Activated T-cell treated with anti-CD3 and anti-CD28 coated beads, Interleukin-2, amount 50 U/mL, for 72 hours (primary cell): ENCODE data around the gene RHOH. TPM values are rescaled to one million over a fixed set of nuclear protein-coding genes. Genes with fewer than 3 reads are reported as not detected.
A peak's percentile ranks its signal among the peaks of the same experiment; 100 is the strongest.

Experiments
- ATAC-seq, 2 donors: fragments of 150-1000 bp; cut with Tn5 transposase; replicated peaks in 1 of 2; 2 replicates each; pipeline ENCODE4 v1.10.0; 2021; ENCODE audit warnings: moderate library complexity in 2 of 2, mild to moderate bottlenecking in 1 of 2
- DNase-seq, 2 donors: peaks; one replicate each; pipeline ENCODE4 v3.0.0; 2021 to 2022; ENCODE audit warnings: mixed read lengths in 1 of 2
- H3K27ac Mint-ChIP-seq: one replicate; pipeline ENCODE4 v1.8.0; 2022; ENCODE audit warnings: mild to moderate bottlenecking, moderate library complexity, mixed read lengths
- H3K27me3 Mint-ChIP-seq: one replicate; pipeline ENCODE4 v1.8.0; 2022; ENCODE audit warnings: low read depth, mixed read lengths
- H3K36me3 Mint-ChIP-seq, 2 donors: one replicate each; pipeline ENCODE4 v1.8.0; 2022; ENCODE audit warnings: mixed read lengths in 2 of 2, mild to moderate bottlenecking in 1 of 2; ENCODE audit not compliant: insufficient read depth in 2 of 2
- H3K4me1 Mint-ChIP-seq: one replicate; pipeline ENCODE4 v1.8.0; 2022; ENCODE audit warnings: low read depth, mixed read lengths
- H3K4me3 Mint-ChIP-seq, 2 donors: one replicate each; pipeline ENCODE4 v1.8.0; 2022; ENCODE audit warnings: mild to moderate bottlenecking in 2 of 2, mixed read lengths in 2 of 2, moderate library complexity in 2 of 2
- H3K9me3 Mint-ChIP-seq, 2 donors: one replicate each; pipeline ENCODE4 v1.8.0; 2022; ENCODE audit warnings: mixed read lengths in 2 of 2
- total RNA-seq, 2 donors: library from RNA; stranded (reverse); gene quantifications; one replicate each; pipeline ENCODE4 v1.2.3, GENCODE V29; 2022

Gene RHOH
- total RNA-seq, 2 donors from 2014 or later, result 150 to 182 TPM

- peak overlapping the region; percentile 90 to 96 for H3K4me3 Mint-ChIP-seq
- peaks cover 50 to 54% of the 10 kb centered on the region in 2 donors for H3K36me3 Mint-ChIP-seq
- peaks cover 61% of the 10 kb centered on the region for H3K4me1 Mint-ChIP-seq
- H3K27me3 Mint-ChIP-seq, result no peaks in the 10 kb centered on the region
- peak overlapping the region; percentile 97 for H3K27ac Mint-ChIP-seq
- no peaks in the 10 kb centered on the region for H3K9me3 Mint-ChIP-seq
- no peak for DNase-seq
- ATAC-seq, result no peak
Observed at GRCh38 chr4:40201898-40202297, 5.1 kb downstream of the RHOH start.

GRCh38 chr4:40202474-40202873, 5.6 kb downstream of the RHOH start:
- Mint-ChIP-seq H3K4me1 (peaks cover 66% of the 10 kb centered on the region), H3K27ac (peak overlapping the region; percentile 97), H3K36me3 (peaks cover 50 to 54% of the 10 kb centered on the region in 2 donors), H3K9me3 (no peaks in the 10 kb centered on the region), H3K4me3 (peak overlapping the region; percentile 90 to 96), H3K27me3 (no peaks in the 10 kb centered on the region)
- ATAC-seq, result no peak
- no peak for DNase-seq

DNA sequence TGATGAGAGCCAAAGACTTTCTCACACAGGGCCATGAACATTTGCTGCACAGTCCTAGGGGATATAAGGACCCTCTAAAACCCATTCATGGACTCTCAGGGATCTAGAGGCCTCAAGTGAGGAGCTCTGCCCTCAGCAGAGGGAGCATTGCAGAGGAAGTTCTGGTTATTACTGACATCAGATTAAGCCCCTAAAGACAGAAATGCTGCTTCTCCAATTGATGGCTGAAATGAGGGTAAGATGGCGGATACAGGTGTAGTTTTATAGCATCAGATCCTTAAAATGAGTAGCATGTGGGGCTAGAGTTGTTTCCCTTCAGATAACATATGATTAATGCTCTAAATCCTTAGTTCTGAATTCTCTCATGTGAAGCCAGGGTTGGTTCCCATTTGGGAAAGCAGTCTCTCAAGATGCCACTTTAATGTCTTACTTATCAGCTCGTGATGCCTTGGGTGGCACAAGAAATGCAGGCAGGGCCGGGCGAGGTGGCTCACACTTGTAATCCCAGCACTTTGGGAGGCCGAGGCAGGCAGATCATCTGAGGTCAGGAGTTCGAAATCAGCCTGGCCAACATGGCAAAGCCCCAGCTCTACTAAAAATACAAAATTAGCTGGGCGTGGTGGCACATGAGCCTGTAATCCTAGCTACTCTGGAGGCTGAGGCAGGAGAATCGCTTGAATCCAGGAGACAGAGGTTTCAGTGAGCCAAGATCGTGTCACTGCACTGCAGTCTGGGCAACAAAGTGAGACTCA, 7.9 kb downstream of the RHOH start:
- ATAC-seq (no peak), DNase-seq (no peak)
- peaks cover 32 to 43% of the 10 kb centered on the region in 2 donors for H3K36me3 Mint-ChIP-seq
- no peaks in the 10 kb centered on the region for H3K27me3 Mint-ChIP-seq
- H3K4me1 Mint-ChIP-seq, result peaks cover 85% of the 10 kb centered on the region
- H3K9me3 Mint-ChIP-seq, result no peaks in the 10 kb centered on the region
- H3K27ac Mint-ChIP-seq, result peak overlapping the region; percentile 93
- peak overlapping the region; percentile 90 to 96 for H3K4me3 Mint-ChIP-seq

DNA sequence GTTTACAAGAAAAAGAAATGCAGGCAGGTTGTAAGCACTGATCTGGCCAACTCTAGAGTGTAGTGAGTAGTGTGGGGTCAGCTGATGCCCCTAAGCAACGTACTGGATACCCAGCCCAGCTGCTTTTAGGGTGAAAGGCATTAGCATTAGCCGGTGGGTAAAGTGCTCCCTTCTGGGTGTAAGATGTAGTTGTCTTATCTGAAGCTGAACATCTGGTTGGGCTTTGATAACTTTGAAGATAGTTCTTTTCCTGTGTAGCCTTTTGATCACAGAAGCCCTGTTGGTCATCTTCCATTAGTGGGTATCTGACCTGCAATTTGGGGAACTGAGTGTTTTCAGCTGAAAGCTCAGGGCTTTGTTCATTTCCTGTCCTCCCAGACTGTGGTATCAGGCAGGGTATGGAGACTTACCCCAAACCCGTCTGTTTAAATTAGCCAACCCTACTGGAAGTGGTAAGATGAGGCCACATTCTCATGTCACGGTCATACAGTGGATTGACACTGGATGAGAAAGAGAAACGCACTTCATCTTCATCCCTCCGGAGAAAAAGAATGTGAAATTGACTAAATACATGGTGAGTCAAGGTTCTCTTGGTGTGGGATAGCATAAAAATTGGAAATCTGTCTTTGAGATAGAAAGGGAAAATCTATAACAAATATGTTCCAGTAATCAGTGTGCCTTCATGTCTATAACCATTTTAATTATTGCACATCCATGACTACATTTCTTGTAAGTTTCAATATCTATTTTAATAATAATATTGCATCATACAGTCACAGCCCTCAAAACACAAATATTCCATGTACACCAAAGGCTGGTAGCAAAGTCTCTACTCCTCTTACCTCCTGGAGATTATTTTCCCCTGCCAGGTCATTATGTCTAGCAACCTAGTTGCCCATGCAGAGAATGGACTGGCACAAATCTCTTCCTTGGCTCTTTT, 8.7 kb downstream of the RHOH start:
- H3K36me3 Mint-ChIP-seq, result peaks cover 32 to 39% of the 10 kb centered on the region in 2 donors
- DNase-seq (peak; percentile 39 to 51), ATAC-seq (peak; percentile 62 to 64)
- no peaks in the 10 kb centered on the region for H3K9me3 Mint-ChIP-seq
- H3K27me3 Mint-ChIP-seq, result no peaks in the 10 kb centered on the region
- peak overlapping the region; percentile 93 for H3K27ac Mint-ChIP-seq
- peaks cover 92% of the 10 kb centered on the region for H3K4me1 Mint-ChIP-seq
- peak overlapping the region; percentile 90 to 96 for H3K4me3 Mint-ChIP-seq

GRCh38 chr4:40206426-40206825, 9.6 kb downstream of the RHOH start:
- DNase-seq, result no peak
- H3K4me1 Mint-ChIP-seq, result peaks cover 92% of the 10 kb centered on the region

DNA sequence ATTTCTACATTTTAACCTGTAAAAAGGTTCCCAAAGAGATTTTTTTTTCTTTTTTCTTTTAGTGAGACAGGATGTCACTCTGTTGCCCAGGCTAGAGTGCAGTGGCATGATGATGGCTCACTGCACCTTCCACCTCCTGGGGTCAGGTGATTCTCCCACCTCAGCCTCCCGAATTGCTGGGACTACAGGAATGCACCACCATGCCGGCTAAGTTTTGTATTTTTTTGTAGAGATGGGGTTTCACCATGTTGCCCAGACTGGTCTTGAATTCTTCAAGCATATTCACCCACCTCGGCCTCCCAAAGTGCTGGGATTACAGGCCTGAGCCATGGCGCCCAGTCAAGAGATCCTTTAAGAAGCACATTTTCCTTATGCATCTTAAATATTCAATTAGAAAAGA, 12.6 kb downstream of the RHOH start:
- H3K27me3 Mint-ChIP-seq, result no peaks in the 10 kb centered on the region
- DNase-seq (no peak), ATAC-seq (no peak)
- peaks cover 26 to 35% of the 10 kb centered on the region in 2 donors for H3K36me3 Mint-ChIP-seq
- peaks cover 95% of the 10 kb centered on the region for H3K4me1 Mint-ChIP-seq
- H3K9me3 Mint-ChIP-seq, result no peaks in the 10 kb centered on the region
- peak overlapping the region; percentile 95 for H3K27ac Mint-ChIP-seq
- H3K4me3 Mint-ChIP-seq, result peak overlapping the region; percentile 76 to 81

More at GRCh38 chr4:40206426-40206825, 9.6 kb downstream of the RHOH start:
- H3K36me3 Mint-ChIP-seq, result peaks cover 33 to 36% of the 10 kb centered on the region in 2 donors
- H3K9me3 Mint-ChIP-seq, result no peaks in the 10 kb centered on the region
- no peaks in the 10 kb centered on the region for H3K27me3 Mint-ChIP-seq
- no peak for ATAC-seq
- peak overlapping the region; percentile 90 to 96 for H3K4me3 Mint-ChIP-seq
- peak overlapping the region; percentile 93 for H3K27ac Mint-ChIP-seq

GRCh38 chr4:40210776-40211175, 13.9 kb downstream of the RHOH start:
- DNase-seq (no peak), ATAC-seq (no peak)
- H3K27ac Mint-ChIP-seq, result peak overlapping the region; percentile 95
- H3K27me3 Mint-ChIP-seq, result no peaks in the 10 kb centered on the region
- H3K9me3 Mint-ChIP-seq, result no peaks in the 10 kb centered on the region
- peak overlapping the region; percentile 76 to 81 for H3K4me3 Mint-ChIP-seq
- peaks cover 30 to 42% of the 10 kb centered on the region in 2 donors for H3K36me3 Mint-ChIP-seq
- peaks cover 95% of the 10 kb centered on the region for H3K4me1 Mint-ChIP-seq

DNA sequence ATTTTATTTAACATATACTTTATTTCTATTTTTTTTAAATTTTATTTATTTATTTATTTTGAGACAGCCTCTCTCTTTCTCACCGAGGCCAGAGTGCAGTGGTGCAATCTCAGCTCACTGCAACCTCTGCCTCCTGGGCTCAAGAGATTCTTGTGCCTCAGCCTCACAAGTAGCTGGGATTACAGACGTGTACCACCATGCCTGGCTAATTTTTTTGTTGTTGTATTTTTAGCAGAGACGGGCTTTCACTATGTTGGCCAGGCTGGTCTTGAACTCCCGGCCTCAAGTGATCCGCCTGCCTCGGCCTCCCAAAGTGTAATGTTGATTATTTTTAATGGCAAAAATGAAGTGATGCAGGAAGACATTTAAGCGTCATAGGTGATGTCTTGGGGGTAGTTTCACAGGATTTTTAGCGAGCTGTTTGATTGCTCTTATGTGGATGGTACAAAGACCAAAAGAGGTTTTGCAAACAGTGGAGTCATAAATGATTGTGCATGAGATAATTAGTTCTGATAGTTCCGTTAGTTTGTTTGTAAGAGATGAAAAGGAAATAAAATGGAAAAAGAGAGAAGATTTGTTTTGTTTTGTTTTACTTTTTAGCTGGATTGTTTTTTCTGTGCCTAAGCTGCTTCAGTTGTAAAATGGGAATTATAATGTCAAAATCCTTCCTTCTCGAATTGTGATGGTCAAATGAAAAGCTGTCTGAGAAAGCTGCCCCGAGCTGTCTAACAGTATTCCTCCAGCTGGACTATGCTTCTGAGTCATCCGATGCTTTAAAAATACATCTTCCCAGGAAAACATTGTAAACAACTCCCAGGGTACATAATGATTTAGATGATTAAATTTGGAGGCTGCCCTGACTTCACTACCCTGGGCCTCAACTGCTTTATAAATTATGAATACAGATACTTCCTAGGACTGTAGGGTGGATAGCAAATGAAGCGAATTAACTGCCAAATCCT, 14.7 kb downstream of the RHOH start:
- Mint-ChIP-seq H3K9me3 (no peaks in the 10 kb centered on the region), H3K27me3 (no peaks in the 10 kb centered on the region), H3K36me3 (peaks cover 27 to 44% of the 10 kb centered on the region in 2 donors), H3K27ac (peak overlapping the region; percentile 95), H3K4me1 (peaks cover 95% of the 10 kb centered on the region), H3K4me3 (peak overlapping the region; percentile 76 to 83)
- ATAC-seq (no peak), DNase-seq (no peak)

- peak; percentile 16 to 19 for ATAC-seq
- no peaks in the 10 kb centered on the region for H3K9me3 Mint-ChIP-seq
- H3K27ac Mint-ChIP-seq, result peak overlapping the region; percentile 91
Observed at GRCh38 chr4:40212674-40213527, 16.1 kb downstream of the RHOH start.

GRCh38 chr4:40214038-40214437, 17.2 kb downstream of the RHOH start:
- ATAC-seq (peak; percentile 56 to 63), DNase-seq (no peak)
- Mint-ChIP-seq H3K27ac (peak overlapping the region; percentile 91), H3K27me3 (no peaks in the 10 kb centered on the region), H3K9me3 (no peaks in the 10 kb centered on the region), H3K4me3 (peak overlapping the region; percentile 76 to 83), H3K4me1 (peaks cover 99% of the 10 kb centered on the region), H3K36me3 (peaks cover 33 to 56% of the 10 kb centered on the region in 2 donors)

More at GRCh38 chr4:40212674-40213527, 16.1 kb downstream of the RHOH start:
- Mint-ChIP-seq H3K4me3 (peak overlapping the region; percentile 76 to 83), H3K4me1 (peaks cover 96% of the 10 kb centered on the region), H3K27me3 (no peaks in the 10 kb centered on the region), H3K36me3 (peaks cover 29 to 52% of the 10 kb centered on the region in 2 donors)
- no peak for DNase-seq

GRCh38 chr4:40214661-40215418, 18.0 kb downstream of the RHOH start:
- peaks cover 31 to 50% of the 10 kb centered on the region in 2 donors for H3K36me3 Mint-ChIP-seq
- DNase-seq (no peak), ATAC-seq (no peak)
- H3K27me3 Mint-ChIP-seq, result no peaks in the 10 kb centered on the region
- peak overlapping the region; percentile 91 for H3K27ac Mint-ChIP-seq
- H3K4me1 Mint-ChIP-seq, result peaks cover 99% of the 10 kb centered on the region
- no peaks in the 10 kb centered on the region for H3K9me3 Mint-ChIP-seq
- peak overlapping the region; percentile 76 to 83 for H3K4me3 Mint-ChIP-seq
